GM19240 (cell line): ENCODE data around the gene ANKRD34A.

Experiments
- DNase-seq: peaks from one replicate; pipeline ENCODE4 v3.0.0; 2011; ENCODE audit warnings: low spot score; ENCODE audit not compliant: insufficient read length

The ANKRD34A gene

GRCh38 chr1:145964328-145965118 is at the start of gene ANKRD34A, which contains the start of gene POLR3GL:
Gene ANKRD34A, minus strand, starts transcription at chr1:145964575. Its CDS starts 2,816 bp downstream, at chr1:145961759.
Gene POLR3GL, plus strand, starts transcription at chr1:145964690. Its CDS starts 10,176 bp downstream, at chr1:145974866.
- peak; percentile 86 for DNase-seq

GRCh38 chr1:146013559-146013922 is 49.2 kb upstream of the ANKRD34A start:
- no peak for DNase-seq

GRCh38 chr1:146012703-146013558 is 48.6 kb upstream of the ANKRD34A start:
- DNase-seq, result no peak

- DNase-seq, result no peak
These were observed 45.9 kb upstream of the ANKRD34A start for GRCh38 chr1:146010126-146010738.

GRCh38 chr1:146007489-146008133 is 43.2 kb upstream of the ANKRD34A start:
- DNase-seq, result no peak

GRCh38 chr1:146001709-146002108 is 37.3 kb upstream of the ANKRD34A start:
- no peak for DNase-seq

GRCh38 chr1:145999321-146000024 is 35.1 kb upstream of the ANKRD34A start:
- no peak for DNase-seq

- no peak for DNase-seq
These were observed 33.3 kb upstream of the ANKRD34A start for GRCh38 chr1:145997718-145998023.

GRCh38 chr1:145997016-145997717 is 32.8 kb upstream of the ANKRD34A start:
- no peak for DNase-seq

GRCh38 chr1:145996433-145997015 is 32.1 kb upstream of the ANKRD34A start, which contains the start of gene TXNIP:
Gene TXNIP, minus strand, starts transcription at chr1:145996579. Its CDS starts 313 bp downstream, at chr1:145996266.
- DNase-seq, result peak; percentile 97

GRCh38 chr1:145995964-145996432 is 31.6 kb upstream of the ANKRD34A start:
- DNase-seq, result no peak

GRCh38 chr1:145995148-145995881 is 30.9 kb upstream of the ANKRD34A start:
- DNase-seq, result no peak

- DNase-seq, result no peak
These were observed 30.2 kb upstream of the ANKRD34A start for GRCh38 chr1:145994391-145995120.

- no peak for DNase-seq
These were observed 29.4 kb upstream of the ANKRD34A start for GRCh38 chr1:145993618-145994390.

GRCh38 chr1:145992958-145993617 is 28.7 kb upstream of the ANKRD34A start:
- no peak for DNase-seq

GRCh38 chr1:145992502-145992936 is 28.1 kb upstream of the ANKRD34A start:
- DNase-seq, result no peak
